Measurements from ENCODE around the gene TBX19.
"Not testable (repeated sequence)": the region's sequence is repeated elsewhere in the genome, so short reads cannot be mapped to it uniquely, and the experiment has no call there.

Gene TBX19

DNA sequence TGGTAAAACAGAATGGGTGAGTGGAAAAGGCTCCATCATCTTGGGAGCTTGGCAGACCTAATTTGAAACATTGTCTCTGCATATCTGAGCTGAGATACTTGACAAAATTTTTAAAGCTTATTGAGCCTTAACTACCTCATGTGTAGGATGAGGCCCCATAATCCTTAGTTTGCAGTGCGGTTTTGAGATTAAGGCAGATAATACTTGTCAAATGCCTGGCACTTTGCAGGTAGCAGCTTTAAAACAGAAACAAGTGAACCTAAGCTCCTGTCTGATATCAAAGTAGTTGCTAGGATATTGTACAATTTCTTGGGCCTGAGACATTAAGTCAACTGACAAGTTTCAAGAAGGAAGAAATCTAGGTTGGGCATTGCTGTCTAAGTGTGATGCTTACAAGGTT lies 65.3 kb downstream of the TBX19 start:
- DNase-seq (ENCODE audit: extremely low spot score), result no peak
- ChIA-PET POLR2A (interaction anchor here (1.0 kb wide), 1 partner anchor 8 kb away, joined by 3 read pairs; no protein-coding TSS in a partner anchor), CTCF (interaction anchor here (0.5 kb wide), 1 partner anchor 763 kb away, joined by 3 read pairs; no protein-coding TSS in a partner anchor)
- TF ChIP-seq, protein P1, sequence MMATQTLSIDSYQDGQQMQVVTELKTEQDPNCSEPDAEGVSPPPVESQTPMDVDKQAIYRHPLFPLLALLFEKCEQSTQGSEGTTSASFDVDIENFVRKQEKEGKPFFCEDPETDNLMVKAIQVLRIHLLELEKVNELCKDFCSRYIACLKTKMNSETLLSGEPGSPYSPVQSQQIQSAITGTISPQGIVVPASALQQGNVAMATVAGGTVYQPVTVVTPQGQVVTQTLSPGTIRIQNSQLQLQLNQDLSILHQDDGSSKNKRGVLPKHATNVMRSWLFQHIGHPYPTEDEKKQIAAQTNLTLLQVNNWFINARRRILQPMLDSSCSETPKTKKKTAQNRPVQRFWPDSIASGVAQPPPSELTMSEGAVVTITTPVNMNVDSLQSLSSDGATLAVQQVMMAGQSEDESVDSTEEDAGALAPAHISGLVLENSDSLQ (IDR thresholded peaks at IDR 0.05), result no peak
- TF ChIP-seq FOXA1 (IDR thresholded peaks at IDR 0.05) (no peak), ELF4 (IDR thresholded peaks at IDR 0.05) (no peak), L3MBTL2 (conservative IDR thresholded peaks at IDR 0.05) (no peak), TARDBP (IDR thresholded peaks at IDR 0.05) (no peak), BHLHE40 (IDR thresholded peaks at IDR 0.05; ENCODE audit: borderline replicate concordance) (no peak), NFRKB (IDR thresholded peaks at IDR 0.05) (no peak), ARNT (IDR thresholded peaks at IDR 0.05) (no peak), LEF1 (IDR thresholded peaks at IDR 0.05; ENCODE audit: borderline replicate concordance) (no peak)

GRCh38 chr1:168347630-168348029 lies 67.0 kb downstream of the TBX19 start:
- DNase-seq (ENCODE audit: extremely low spot score), result no peak
- ChIA-PET POLR2A (no interaction called here), CTCF (no interaction called here)
- TF ChIP-seq BHLHE40 (IDR thresholded peaks at IDR 0.05; ENCODE audit: borderline replicate concordance) (no peak), ELF4 (IDR thresholded peaks at IDR 0.05) (no peak), TARDBP (IDR thresholded peaks at IDR 0.05) (no peak), SP1 (IDR thresholded peaks at IDR 0.05) (no peak), HDGF (IDR thresholded peaks at IDR 0.05; ENCODE audit: borderline replicate concordance) (no peak), LEF1 (IDR thresholded peaks at IDR 0.05; ENCODE audit: borderline replicate concordance) (no peak), CTBP1 (IDR thresholded peaks at IDR 0.05; ENCODE audit: borderline replicate concordance) (no peak), FOXM1 (IDR thresholded peaks at IDR 0.05; ENCODE audit: borderline replicate concordance) (no peak), FOXA1 (IDR thresholded peaks at IDR 0.05) (no peak), NFRKB (IDR thresholded peaks at IDR 0.05) (no peak), L3MBTL2 (conservative IDR thresholded peaks at IDR 0.05) (no peak), ARNT (IDR thresholded peaks at IDR 0.05) (no peak), ZNF384 (IDR thresholded peaks at IDR 0.05) (no peak), SUZ12 (IDR thresholded peaks at IDR 0.05) (no peak), FOXK2 (IDR thresholded peaks at IDR 0.05) (no peak)
- TF ChIP-seq, protein P1 (IDR thresholded peaks at IDR 0.05), result no peak

DNA sequence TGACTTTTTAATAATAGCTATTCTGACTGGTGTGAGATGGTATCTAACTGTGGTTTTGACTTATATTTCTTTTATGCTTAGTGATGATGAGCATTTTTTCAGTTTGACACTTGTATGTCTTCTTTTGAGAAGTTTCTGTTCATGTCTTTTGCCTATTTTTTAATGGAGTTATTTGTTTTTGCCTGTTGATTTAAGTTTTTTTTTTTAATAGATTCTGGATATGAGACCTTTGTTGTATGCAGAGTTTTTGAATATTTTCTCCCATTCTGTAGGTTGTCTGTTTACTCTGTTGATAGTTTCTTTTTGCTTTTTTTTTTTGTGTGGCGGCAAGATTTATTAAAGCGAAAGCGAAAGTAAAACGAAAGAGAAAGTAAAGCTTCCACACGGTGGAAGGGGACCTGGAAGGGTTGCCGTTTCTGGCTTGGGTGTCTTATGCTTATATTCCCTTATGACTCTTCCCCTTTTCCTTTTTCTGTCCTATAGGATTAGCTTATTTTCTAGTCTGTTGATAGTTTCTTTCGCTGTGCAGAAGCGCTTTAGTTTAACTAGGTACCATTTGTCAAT lies 67.6 kb downstream of the TBX19 start:
- POLR2A ChIA-PET, result no interaction called here
- no peak for DNase-seq (ENCODE audit: extremely low spot score)
- TF ChIP-seq CTBP1 (IDR thresholded peaks at IDR 0.05; ENCODE audit: borderline replicate concordance) (no peak), ZNF384 (IDR thresholded peaks at IDR 0.05) (peak; percentile 48; the same call in 1 of the 2 replicates), LEF1 (IDR thresholded peaks at IDR 0.05; ENCODE audit: borderline replicate concordance) (no peak), SP1 (IDR thresholded peaks at IDR 0.05) (no peak)
- CTCF ChIA-PET, result no interaction called here

GRCh38 chr1:168354335-168355269 lies 73.9 kb downstream of the TBX19 start:
- not testable (repeated sequence) for DNase-seq (ENCODE audit: extremely low spot score)
- ChIA-PET CTCF (interaction anchor here (1.5 kb wide), 1 partner anchor 12 kb away, joined by 5 read pairs; no protein-coding TSS in a partner anchor), POLR2A (interaction anchor here (0.6 to 1.2 kb wide), 2 partner anchors 8 to 1450 kb away, joined by 3 read pairs; no protein-coding TSS in a partner anchor)

- no peak for DNase-seq (ENCODE audit: extremely low spot score)
- TF ChIP-seq BHLHE40 (IDR thresholded peaks at IDR 0.05; ENCODE audit: borderline replicate concordance), result no peak
- CTCF ChIA-PET, result interaction anchor here (0.6 kb wide), 1 partner anchor 1290 kb away, joined by 3 read pairs; no protein-coding TSS in a partner anchor
- POLR2A ChIA-PET, result no interaction called here
These were observed 79.7 kb downstream of the TBX19 start for GRCh38 chr1:168360151-168361021.

DNA sequence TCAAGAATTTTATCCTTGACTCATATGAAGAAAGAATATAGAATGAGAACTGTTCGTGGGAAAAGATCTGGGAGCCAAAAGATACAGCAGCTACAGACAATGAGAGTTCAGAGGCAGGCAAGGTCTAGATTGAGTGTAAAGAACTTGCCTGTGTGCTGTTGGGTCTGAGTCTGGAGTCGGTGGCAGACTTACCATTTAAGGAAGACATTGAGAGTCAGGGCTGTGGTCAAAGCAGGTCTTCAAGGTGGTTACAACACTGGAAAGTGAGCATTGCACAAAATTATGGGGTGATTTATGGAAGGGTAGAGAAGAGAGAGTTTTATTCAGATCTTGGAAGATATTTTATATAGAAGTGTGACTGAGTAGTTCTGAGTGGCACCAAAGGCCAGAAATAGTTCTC lies 80.6 kb downstream of the TBX19 start:
- CTCF ChIA-PET, result no interaction called here
- no peak for DNase-seq (ENCODE audit: extremely low spot score)
- POLR2A ChIA-PET, result no interaction called here
- TF ChIP-seq LEF1 (IDR thresholded peaks at IDR 0.05; ENCODE audit: borderline replicate concordance), result no peak

GRCh38 chr1:168362991-168363390 lies 82.3 kb downstream of the TBX19 start:
- POLR2A ChIA-PET, result no interaction called here
- DNase-seq (ENCODE audit: extremely low spot score), result no peak
- CTCF ChIA-PET, result interaction anchor here (0.7 to 2.4 kb wide), 2 partner anchors 20 to 277 kb away, joined by 3 to 18 read pairs; no protein-coding TSS in a partner anchor
- TF ChIP-seq LEF1 (IDR thresholded peaks at IDR 0.05; ENCODE audit: borderline replicate concordance) (no peak), FOXK2 (IDR thresholded peaks at IDR 0.05) (no peak), NFRKB (IDR thresholded peaks at IDR 0.05) (no peak), ELF4 (IDR thresholded peaks at IDR 0.05) (no peak), TARDBP (IDR thresholded peaks at IDR 0.05) (no peak), CTBP1 (IDR thresholded peaks at IDR 0.05; ENCODE audit: borderline replicate concordance) (no peak), SUZ12 (IDR thresholded peaks at IDR 0.05) (no peak), HDGF (IDR thresholded peaks at IDR 0.05; ENCODE audit: borderline replicate concordance) (no peak), BHLHE40 (IDR thresholded peaks at IDR 0.05; ENCODE audit: borderline replicate concordance) (no peak), L3MBTL2 (conservative IDR thresholded peaks at IDR 0.05) (no peak), FOXM1 (IDR thresholded peaks at IDR 0.05; ENCODE audit: borderline replicate concordance) (no peak)

Data from HEK293T (cell line).